HUES6 (cell line): Measurements from ENCODE around the gene PCBP1.
"Not testable (repeated sequence)": the region's sequence is repeated elsewhere in the genome, so short reads cannot be mapped to it uniquely, and the experiment has no call there.

Experiments used
- H3K27ac ChIP-seq: 2 replicates; pipeline ENCODE4 v1.7.0; 2013; ENCODE audit warnings: low read depth, mild to moderate bottlenecking, low read length, inconsistent platforms
- H3K27me3 ChIP-seq: 2 replicates; pipeline ENCODE4 v1.6.1; 2013; ENCODE audit warnings: low read length; ENCODE audit not compliant: control insufficient read depth, insufficient read depth
- H3K36me3 ChIP-seq: 2 replicates; pipeline ENCODE4 v1.6.1; 2013; ENCODE audit warnings: low read length; ENCODE audit not compliant: control insufficient read depth, insufficient read depth
- H3K4me1 ChIP-seq: 2 replicates; pipeline ENCODE4 v1.6.1; 2013; ENCODE audit warnings: low read length; ENCODE audit not compliant: control insufficient read depth, insufficient read depth
- H3K4me3 ChIP-seq: 2 replicates; pipeline ENCODE4 v1.5.1; 2013; ENCODE audit warnings: low read depth, low read length
- H3K9ac ChIP-seq: one replicate; pipeline ENCODE4 v1.6.1; 2013; ENCODE audit warnings: mild to moderate bottlenecking, low read length
- H3K9me3 ChIP-seq: 2 replicates; pipeline ENCODE4 v1.6.1; 2013; ENCODE audit warnings: low read depth, low read length; ENCODE audit not compliant: control insufficient read depth, insufficient read depth

PCBP1 gene

DNA sequence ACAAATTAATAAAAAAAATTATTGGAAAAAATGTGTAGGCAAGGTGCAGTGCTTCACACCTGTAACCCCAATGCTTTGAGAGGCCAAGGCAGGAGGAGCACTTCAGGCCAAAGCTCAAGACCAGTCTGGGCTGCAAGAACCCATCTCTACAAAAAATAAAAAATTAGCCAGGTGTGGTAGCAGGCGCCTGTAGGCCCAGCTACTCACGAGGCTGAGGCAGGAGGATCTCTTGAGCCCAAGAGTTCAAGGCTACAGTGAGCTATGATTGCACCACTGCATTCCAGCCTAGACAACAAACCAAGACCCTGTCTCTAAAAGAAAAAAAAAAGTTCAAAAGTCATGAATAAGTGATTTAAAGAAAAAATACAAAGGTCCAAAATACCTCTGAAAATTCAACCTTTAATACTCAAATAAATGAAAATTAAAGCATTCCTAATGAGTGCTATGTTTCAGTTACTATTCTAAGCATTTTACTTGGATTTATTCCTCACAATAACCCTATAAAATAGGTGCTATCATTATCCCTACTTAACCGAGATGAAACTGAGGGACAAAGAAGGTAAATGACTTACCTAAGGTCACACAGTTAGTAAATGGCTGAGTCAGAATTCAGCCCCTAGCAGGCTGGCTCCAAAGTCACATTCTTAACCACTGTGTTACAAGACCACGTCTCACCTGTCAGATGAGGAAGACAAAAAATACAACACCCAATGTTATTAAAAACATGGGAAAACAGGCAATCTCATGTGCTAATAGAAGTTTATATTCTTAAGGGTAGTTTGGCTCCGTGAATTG lies 36.4 kb upstream of the PCBP1 start:
- no peak overlapping the region for H3K27ac ChIP-seq
- no peaks in the 10 kb centered on the region for H3K4me1 ChIP-seq
- no peaks in the 10 kb centered on the region for H3K9me3 ChIP-seq
- H3K9ac ChIP-seq = no peak overlapping the region
- H3K36me3 ChIP-seq = peaks cover 60% of the 10 kb centered on the region
- H3K27me3 ChIP-seq = no peaks in the 10 kb centered on the region
- no peak overlapping the region for H3K4me3 ChIP-seq

- not testable (repeated sequence) for H3K4me1 ChIP-seq, H3K9ac ChIP-seq, H3K4me3 ChIP-seq, H3K27me3 ChIP-seq, H3K9me3 ChIP-seq, H3K27ac ChIP-seq
- peaks cover 62% of the 10 kb centered on the region for H3K36me3 ChIP-seq
Observed at GRCh38 chr2:70055259-70055658, 32.0 kb upstream of the PCBP1 start.

- H3K36me3 ChIP-seq = peaks cover 60% of the 10 kb centered on the region
- no peaks in the 10 kb centered on the region for H3K27me3 ChIP-seq
- H3K4me1 ChIP-seq = no peaks in the 10 kb centered on the region
- H3K4me3 ChIP-seq = no peak overlapping the region
- H3K27ac ChIP-seq = no peak overlapping the region
- H3K9me3 ChIP-seq = peaks cover 6% of the 10 kb centered on the region
- no peak overlapping the region for H3K9ac ChIP-seq
Observed at GRCh38 chr2:70061317-70061716, 26.0 kb upstream of the PCBP1 start.

DNA sequence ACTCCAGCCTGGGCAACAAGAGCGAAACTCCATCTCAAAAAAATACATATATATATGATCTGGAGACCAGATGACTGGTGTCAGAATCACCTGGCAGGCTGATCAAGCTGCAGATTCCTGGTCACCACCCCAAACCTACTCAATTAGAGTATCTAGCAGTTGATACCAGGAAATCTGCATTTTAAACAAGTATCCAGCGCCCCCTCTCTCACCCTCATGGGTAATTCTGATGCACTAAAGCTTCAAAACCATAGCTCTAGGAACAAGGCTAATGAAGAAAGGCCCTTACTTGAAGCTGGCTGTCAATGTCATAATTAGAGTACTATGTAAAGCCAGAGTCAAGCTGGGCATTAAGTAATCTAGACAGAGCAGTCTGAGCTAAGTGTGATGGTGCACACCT lies 25.0 kb upstream of the PCBP1 start:
- no peaks in the 10 kb centered on the region for H3K27me3 ChIP-seq
- peaks cover 66% of the 10 kb centered on the region for H3K36me3 ChIP-seq
- H3K4me3 ChIP-seq = no peak overlapping the region
- peaks cover 6% of the 10 kb centered on the region for H3K9me3 ChIP-seq
- no peak overlapping the region for H3K9ac ChIP-seq
- H3K27ac ChIP-seq = no peak overlapping the region
- no peaks in the 10 kb centered on the region for H3K4me1 ChIP-seq

DNA sequence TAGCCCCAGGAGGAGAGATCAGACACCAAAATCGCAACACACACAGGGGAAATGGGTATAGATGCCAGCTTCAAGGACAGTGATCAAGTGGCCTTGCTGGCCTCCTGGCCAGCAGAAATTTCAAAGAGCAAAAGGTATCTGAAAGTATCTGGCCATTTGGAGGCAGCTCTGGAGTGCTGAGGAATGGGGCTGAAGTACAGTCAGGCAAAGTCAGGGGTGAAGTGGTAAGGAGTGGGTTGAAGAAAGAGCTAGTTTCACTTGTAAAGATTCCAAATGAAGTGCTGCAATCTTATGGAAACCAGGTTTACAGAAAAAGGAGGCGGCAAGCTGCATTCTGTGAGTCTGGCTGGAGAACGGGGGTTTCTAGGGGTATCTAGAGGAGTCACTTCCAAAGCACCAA lies 19.2 kb upstream of the PCBP1 start:
- no peak overlapping the region for H3K9ac ChIP-seq
- no peak overlapping the region for H3K4me3 ChIP-seq
- H3K4me1 ChIP-seq = no peaks in the 10 kb centered on the region
- H3K27me3 ChIP-seq = no peaks in the 10 kb centered on the region
- H3K9me3 ChIP-seq = no peaks in the 10 kb centered on the region
- H3K36me3 ChIP-seq = peaks cover 48% of the 10 kb centered on the region
- H3K27ac ChIP-seq = no peak overlapping the region

DNA sequence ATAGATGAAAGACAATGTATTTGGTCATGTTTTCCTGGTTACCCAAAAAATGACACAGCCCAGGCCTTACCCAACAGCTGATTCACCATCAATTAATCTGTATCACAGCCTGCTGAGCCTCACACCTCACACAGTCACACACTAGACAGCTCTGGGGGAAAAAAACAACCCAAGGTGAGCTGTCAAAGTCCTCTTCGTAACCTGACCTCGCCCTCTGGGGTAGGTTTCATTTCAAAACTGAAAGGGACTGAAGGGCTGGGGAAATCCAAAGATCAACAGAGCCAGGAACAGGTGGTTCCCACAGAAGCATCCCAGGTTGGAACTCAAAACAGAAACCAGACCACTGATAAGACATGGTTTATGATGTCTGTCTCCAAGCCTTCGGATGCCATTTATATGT lies 18.2 kb upstream of the PCBP1 start:
- no peaks in the 10 kb centered on the region for H3K9me3 ChIP-seq
- H3K27ac ChIP-seq = no peak overlapping the region
- H3K36me3 ChIP-seq = peaks cover 45% of the 10 kb centered on the region
- no peak overlapping the region for H3K4me3 ChIP-seq
- H3K27me3 ChIP-seq = no peaks in the 10 kb centered on the region
- no peaks in the 10 kb centered on the region for H3K4me1 ChIP-seq
- H3K9ac ChIP-seq = no peak overlapping the region

- Histone ChIP-seq H3K27me3 (no peaks in the 10 kb centered on the region), H3K9me3 (no peaks in the 10 kb centered on the region), H3K9ac (no peak overlapping the region), H3K4me1 (no peaks in the 10 kb centered on the region), H3K36me3 (peaks cover 47% of the 10 kb centered on the region), H3K27ac (0 out of 2 replicates have a peak overlapping the region, but pooled peaks have one; percentile 14), H3K4me3 (no peak overlapping the region)
Observed at GRCh38 chr2:70070542-70071268, 16.6 kb upstream of the PCBP1 start.

DNA sequence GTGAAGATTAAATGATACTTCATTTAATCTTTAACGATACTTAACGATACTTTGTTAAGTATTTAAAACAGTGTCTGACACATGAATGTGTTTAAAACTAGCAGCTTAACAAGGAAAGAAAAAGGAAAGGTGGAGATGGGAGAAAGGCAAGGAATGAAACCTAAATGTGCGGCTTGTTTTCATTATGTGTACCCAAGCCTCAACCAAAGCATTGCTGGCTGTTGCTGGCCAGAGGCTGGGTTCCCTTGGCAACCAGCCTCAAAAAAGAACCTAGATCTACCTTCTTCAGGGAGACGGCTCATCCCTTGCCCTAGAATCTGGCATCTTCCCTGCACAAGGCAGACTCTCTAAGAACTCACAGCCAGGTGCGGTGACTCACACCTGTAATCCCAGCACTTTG lies 13.8 kb upstream of the PCBP1 start:
- no peak overlapping the region for H3K9ac ChIP-seq
- peaks cover 53% of the 10 kb centered on the region for H3K36me3 ChIP-seq
- H3K27ac ChIP-seq = no peak overlapping the region
- H3K4me3 ChIP-seq = no peak overlapping the region
- no peaks in the 10 kb centered on the region for H3K9me3 ChIP-seq
- no peaks in the 10 kb centered on the region for H3K27me3 ChIP-seq
- no peaks in the 10 kb centered on the region for H3K4me1 ChIP-seq

GRCh38 chr2:70078384-70078783 lies 8.9 kb upstream of the PCBP1 start:
- H3K27ac ChIP-seq = no peak overlapping the region
- H3K4me3 ChIP-seq = no peak overlapping the region
- no peaks in the 10 kb centered on the region for H3K9me3 ChIP-seq
- no peaks in the 10 kb centered on the region for H3K27me3 ChIP-seq
- H3K9ac ChIP-seq = no peak overlapping the region
- H3K4me1 ChIP-seq = peaks cover 3% of the 10 kb centered on the region; the same call in 1 of the 2 replicates
- peaks cover 81% of the 10 kb centered on the region for H3K36me3 ChIP-seq

GRCh38 chr2:70080610-70081200 lies 6.6 kb upstream of the PCBP1 start:
- Histone ChIP-seq H3K36me3 (peaks cover 77% of the 10 kb centered on the region), H3K4me3 (no peak overlapping the region), H3K27me3 (no peaks in the 10 kb centered on the region), H3K27ac (no peak overlapping the region), H3K9ac (no peak overlapping the region), H3K4me1 (peaks cover 25% of the 10 kb centered on the region), H3K9me3 (no peaks in the 10 kb centered on the region)

DNA sequence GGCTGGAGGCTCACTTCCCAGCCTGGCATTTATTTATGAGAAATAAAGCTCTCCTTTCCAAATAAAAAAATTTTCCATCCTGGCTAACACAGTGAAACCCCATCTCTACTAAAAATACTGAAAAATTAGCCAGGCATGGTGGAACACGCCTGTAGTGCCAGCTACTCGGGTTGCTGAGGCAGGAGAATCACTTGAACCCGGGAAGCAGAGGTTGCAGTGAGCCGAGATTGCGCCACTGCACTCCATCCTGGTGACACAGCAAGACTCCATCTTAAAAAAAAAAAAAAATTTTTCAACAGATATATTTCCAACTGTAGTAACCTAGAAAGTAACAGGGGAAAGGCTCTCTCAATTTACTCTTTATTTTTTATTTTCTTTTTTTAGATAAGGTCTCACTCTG lies 6.1 kb upstream of the PCBP1 start:
- Histone ChIP-seq H3K9me3 (no peaks in the 10 kb centered on the region), H3K36me3 (peaks cover 73% of the 10 kb centered on the region), H3K27ac (no peak overlapping the region), H3K27me3 (no peaks in the 10 kb centered on the region), H3K4me3 (no peak overlapping the region), H3K9ac (no peak overlapping the region), H3K4me1 (peaks cover 30% of the 10 kb centered on the region)
